Breast epithelium (tissue), 4 donors: ENCODE data around the gene SKAP1. TPM values are rescaled to one million over a fixed set of nuclear protein-coding genes. Genes with fewer than 3 reads are reported as not detected.

Source experiments
- DNase-seq, 2 donors: peaks; one replicate each; pipeline ENCODE4 v3.0.0-alpha.2; 2019; ENCODE audit warnings: low spot score in 2 of 2
- H3K27ac ChIP-seq, 2 donors: fragments of 200-600 bp; sonication (generic) in 1 of 2; one replicate each; pipeline ENCODE4 v1.5.1; 2016 to 2019; ENCODE audit warnings: mild to moderate bottlenecking in 1 of 2
- H3K27me3 ChIP-seq, 2 donors: fragments of 200-600 bp; sonication (generic) in 1 of 2; one replicate each; pipeline versions ENCODE4 v1.5.1 to v1.6.0; 2017 to 2019; ENCODE audit warnings: control low read depth in 1 of 2, mild to moderate bottlenecking in 1 of 2
- H3K36me3 ChIP-seq: fragments of 200-600 bp; one replicate; pipeline ENCODE4 v1.5.1; 2019
- H3K4me1 ChIP-seq, 2 donors: fragments of 200-600 bp; sonication (generic); one replicate each; pipeline ENCODE4 v1.5.1; 2016 to 2019; ENCODE audit warnings: control low read depth in 1 of 2
- H3K4me3 ChIP-seq, 3 donors: fragments of 200-600 bp; sonication (generic); 1 replicate in 2 of 3; 2 replicates in 1 of 3; pipeline ENCODE4 v1.5.1; 2016 to 2019; ENCODE audit warnings: mild to moderate bottlenecking in 3 of 3, moderate library complexity in 2 of 3
- H3K9me3 ChIP-seq, 2 donors: fragments of 200-600 bp; sonication (generic) in 1 of 2; one replicate each; pipeline ENCODE4 v1.5.1; 2016 to 2019; ENCODE audit warnings: control low read depth in 1 of 2
- POLR2A ChIP-seq: fragments of 450-650 bp; IDR thresholded peaks from one replicate; pipeline ENCODE4 v1.6.1; 2016; ENCODE audit warnings: antibody characterized with exemption, mild to moderate bottlenecking, moderate library complexity
- POLR2AphosphoS5 ChIP-seq, 3 donors: sonication (generic); formaldehyde crosslinking; IDR thresholded peaks; one replicate each; pipeline ENCODE4 v1.6.1; 2017; ENCODE audit warnings: antibody characterized with exemption in 3 of 3
- intact Hi-C: fragments of 100-400 bp; cut with DNase I; formaldehyde crosslinking; loops from one replicate; pipeline ENCODE4 v1.15.1; 2023; ENCODE audit warnings: low total_unique reads
- total RNA-seq, 3 donors: library from RNA; depleted of rRNA; stranded (reverse); fragments of >200 nt; gene quantifications; one replicate each; pipeline ENCODE4 v1.1.0, GENCODE V29; 2016
- TF ChIP-seq, protein P1 (sequence below), 3 donors: fragments of 450-650 bp; IDR thresholded peaks; one replicate each; pipeline ENCODE4 v1.5.1; 2016 to 2017; ENCODE audit warnings: antibody characterized with exemption in 3 of 3, mild to moderate bottlenecking in 3 of 3, moderate library complexity in 3 of 3

The SKAP1 gene
- total RNA-seq, 3 donors from 2014 or later: 1.1 to 7.5 (median 5.9) TPM

DNA sequence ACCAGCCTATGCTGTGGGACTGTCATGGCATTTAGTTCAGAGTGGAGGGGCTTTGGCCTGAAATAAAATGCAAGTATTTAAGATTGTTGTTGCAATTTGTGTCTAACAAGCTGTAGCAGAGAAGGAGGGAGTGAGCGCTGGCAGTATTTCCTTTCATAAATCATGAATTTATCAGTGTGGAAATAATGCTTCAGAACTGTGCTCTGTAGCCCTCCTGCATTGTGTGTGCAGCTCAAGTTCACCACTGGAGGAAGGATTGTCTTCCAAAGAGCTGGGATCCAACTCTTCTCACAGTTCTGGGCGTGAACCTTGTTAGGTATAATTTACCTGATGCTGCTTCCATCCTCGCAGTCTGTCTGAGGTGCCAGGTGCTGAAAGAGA is 307.4 kb downstream of the SKAP1 start:
- Histone ChIP-seq H3K27ac (no peak overlapping the region), H3K27me3 (no peaks in the 10 kb centered on the region), H3K36me3 (no peaks in the 10 kb centered on the region), H3K9me3 (no peaks in the 10 kb centered on the region), H3K4me3 (no peak overlapping the region), H3K4me1 (no peaks in the 10 kb centered on the region)
- no peak for DNase-seq
- intact Hi-C loops: loop anchor here (1.0 to 5.0 kb wide), 2 partner anchors 8 to 95 kb away; no protein-coding TSS in a partner anchor
- TF ChIP-seq, protein P1, sequence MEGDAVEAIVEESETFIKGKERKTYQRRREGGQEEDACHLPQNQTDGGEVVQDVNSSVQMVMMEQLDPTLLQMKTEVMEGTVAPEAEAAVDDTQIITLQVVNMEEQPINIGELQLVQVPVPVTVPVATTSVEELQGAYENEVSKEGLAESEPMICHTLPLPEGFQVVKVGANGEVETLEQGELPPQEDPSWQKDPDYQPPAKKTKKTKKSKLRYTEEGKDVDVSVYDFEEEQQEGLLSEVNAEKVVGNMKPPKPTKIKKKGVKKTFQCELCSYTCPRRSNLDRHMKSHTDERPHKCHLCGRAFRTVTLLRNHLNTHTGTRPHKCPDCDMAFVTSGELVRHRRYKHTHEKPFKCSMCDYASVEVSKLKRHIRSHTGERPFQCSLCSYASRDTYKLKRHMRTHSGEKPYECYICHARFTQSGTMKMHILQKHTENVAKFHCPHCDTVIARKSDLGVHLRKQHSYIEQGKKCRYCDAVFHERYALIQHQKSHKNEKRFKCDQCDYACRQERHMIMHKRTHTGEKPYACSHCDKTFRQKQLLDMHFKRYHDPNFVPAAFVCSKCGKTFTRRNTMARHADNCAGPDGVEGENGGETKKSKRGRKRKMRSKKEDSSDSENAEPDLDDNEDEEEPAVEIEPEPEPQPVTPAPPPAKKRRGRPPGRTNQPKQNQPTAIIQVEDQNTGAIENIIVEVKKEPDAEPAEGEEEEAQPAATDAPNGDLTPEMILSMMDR (IDR thresholded peaks at IDR 0.05): no peak
- TF ChIP-seq POLR2AphosphoS5 (IDR thresholded peaks at IDR 0.05): no peak

DNA sequence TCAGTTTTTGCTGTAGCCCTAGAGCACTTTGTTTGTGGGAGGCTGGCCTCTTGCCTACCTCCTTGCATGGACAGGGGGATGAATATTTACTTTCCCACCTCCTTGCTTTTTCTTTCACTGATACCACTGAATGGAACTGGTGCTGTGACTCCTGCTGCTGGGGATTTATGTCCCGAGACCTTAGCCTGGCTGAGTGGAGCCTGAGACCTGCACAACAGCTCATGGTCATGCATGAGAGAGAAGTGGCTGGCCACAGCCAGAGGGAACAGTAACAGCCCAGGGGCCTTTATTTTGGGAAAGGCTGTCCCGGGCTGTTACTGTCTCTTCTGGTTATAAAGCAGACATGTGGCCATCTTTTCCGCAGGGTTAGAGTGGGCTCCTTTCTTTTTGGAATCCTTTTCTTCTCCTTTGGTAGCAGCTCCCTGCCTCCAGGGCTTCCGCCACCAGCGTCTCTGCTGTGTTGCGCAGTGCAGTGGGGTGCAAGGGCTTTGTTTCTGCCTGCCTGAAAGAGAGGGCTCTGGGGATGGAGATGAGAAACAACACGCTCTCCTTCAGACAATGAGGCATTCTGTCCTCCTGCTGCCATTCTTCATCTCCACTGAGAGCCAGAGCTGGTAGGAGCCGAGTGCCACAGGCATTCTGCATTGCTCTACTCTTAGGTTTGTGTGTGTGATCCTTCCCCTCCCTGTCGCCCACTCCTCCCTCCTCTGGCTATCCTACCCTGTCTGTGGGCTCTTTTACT is 307.9 kb downstream of the SKAP1 start:
- intact Hi-C loops: loop anchor here (1.0 to 5.0 kb wide), 2 partner anchors 8 to 95 kb away; no protein-coding TSS in a partner anchor
- DNase-seq: no peak
- Histone ChIP-seq H3K27ac (no peak overlapping the region), H3K27me3 (no peaks in the 10 kb centered on the region), H3K4me3 (no peak overlapping the region), H3K36me3 (no peaks in the 10 kb centered on the region), H3K9me3 (no peaks in the 10 kb centered on the region), H3K4me1 (no peaks in the 10 kb centered on the region)
- TF ChIP-seq POLR2A (no peak), POLR2AphosphoS5 (IDR thresholded peaks at IDR 0.05) (no peak)

DNA sequence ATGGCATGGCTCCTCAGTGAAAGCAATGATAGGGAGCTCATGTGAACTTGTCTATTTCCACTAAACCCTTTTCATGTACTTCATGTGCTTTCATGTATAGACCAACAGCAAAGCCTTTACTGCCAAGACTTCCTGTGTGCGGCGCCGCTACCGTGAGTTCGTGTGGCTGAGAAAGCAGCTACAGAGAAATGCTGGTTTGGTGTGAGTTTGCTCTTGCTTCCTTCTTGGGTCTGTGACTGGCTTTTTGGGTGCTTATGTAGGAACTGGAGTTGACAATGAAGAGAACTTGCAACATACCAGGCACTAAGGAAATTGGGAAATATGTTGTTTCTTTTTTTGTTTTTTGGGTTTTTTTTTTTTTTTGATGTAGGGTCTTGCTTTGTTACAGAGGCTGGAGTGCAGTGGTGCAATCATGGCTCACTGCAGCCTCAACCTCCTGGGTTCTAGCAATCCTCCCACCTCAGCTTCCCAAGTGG is 316.8 kb downstream of the SKAP1 start:
- Histone ChIP-seq H3K27me3 (no peaks in the 10 kb centered on the region), H3K9me3 (no peaks in the 10 kb centered on the region), H3K4me1 (no peaks in the 10 kb centered on the region), H3K27ac (no peak overlapping the region), H3K4me3 (no peak overlapping the region), H3K36me3 (no peaks in the 10 kb centered on the region)
- intact Hi-C loops: no loop called here
- no peak for DNase-seq
- TF ChIP-seq POLR2A: no peak
- TF ChIP-seq POLR2AphosphoS5 (IDR thresholded peaks at IDR 0.05): no peak
- TF ChIP-seq, protein P1 (IDR thresholded peaks at IDR 0.05): no peak

DNA sequence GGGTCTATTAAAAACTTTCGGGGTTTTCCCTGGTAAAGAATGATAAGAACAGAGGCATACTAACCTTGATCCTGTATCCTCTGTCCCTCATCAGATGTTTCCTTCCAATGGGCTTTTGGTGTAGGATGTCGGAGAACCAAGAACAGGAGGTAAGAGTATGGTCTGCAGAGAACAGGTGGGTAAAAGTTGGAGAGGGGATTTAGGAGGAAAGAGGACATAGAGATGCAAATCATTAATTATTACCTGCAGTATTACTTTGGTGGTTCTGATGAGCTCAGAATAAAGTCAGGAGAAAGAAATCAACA is 318.1 kb downstream of the SKAP1 start:
- DNase-seq: no peak
- no peaks in the 10 kb centered on the region for H3K9me3 ChIP-seq
- intact Hi-C loops: no loop called here
- H3K4me1 ChIP-seq: no peaks in the 10 kb centered on the region
- H3K36me3 ChIP-seq: no peaks in the 10 kb centered on the region
- H3K27ac ChIP-seq: no peak overlapping the region
- TF ChIP-seq, protein P1 (IDR thresholded peaks at IDR 0.05): no peak
- TF ChIP-seq POLR2A (no peak), POLR2AphosphoS5 (IDR thresholded peaks at IDR 0.05) (no peak)
- no peak overlapping the region for H3K4me3 ChIP-seq
- H3K27me3 ChIP-seq: no peaks in the 10 kb centered on the region

DNA sequence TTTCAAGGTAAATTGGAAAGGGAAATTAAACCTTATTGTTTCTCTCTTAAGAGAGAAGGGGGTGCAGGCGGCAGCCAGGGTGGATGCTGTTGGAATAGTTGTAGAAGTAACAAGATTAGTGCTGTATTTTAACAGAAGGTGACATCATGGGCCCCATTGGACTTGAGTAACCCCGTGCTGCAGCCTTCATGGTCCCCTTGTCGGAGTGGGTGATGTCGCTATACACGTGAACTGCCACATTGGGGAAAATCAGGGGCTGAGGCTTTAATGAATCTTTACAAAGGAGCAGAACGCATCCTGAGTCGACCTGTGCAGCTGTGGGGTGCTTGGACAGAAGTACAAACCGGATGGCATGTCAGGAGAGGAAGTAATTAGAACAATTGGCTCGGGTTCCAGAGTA is 319.3 kb downstream of the SKAP1 start:
- Histone ChIP-seq H3K36me3 (no peaks in the 10 kb centered on the region), H3K9me3 (no peaks in the 10 kb centered on the region), H3K27me3 (no peaks in the 10 kb centered on the region), H3K4me3 (peak overlapping the region in 1 of 3 donors; percentile 10), H3K4me1 (no peaks in the 10 kb centered on the region), H3K27ac (peak overlapping the region; percentile 46 to 66)
- DNase-seq: no peak
- intact Hi-C loops: no loop called here
- TF ChIP-seq, protein P1 (IDR thresholded peaks at IDR 0.05): no peak
- TF ChIP-seq POLR2AphosphoS5 (IDR thresholded peaks at IDR 0.05) (no peak), POLR2A (no peak)
